Stimulated activated naive CD8-positive, alpha-beta T cell treated with anti-CD3 and anti-CD28 coated beads, Interleukin-15, amount 100 ng/mL, for 72 hours (primary cell): ENCODE results near the gene ABCB1.

Source experiments
- ATAC-seq: fragments of 150-1000 bp; cut with Tn5 transposase; 2 replicates; pipeline ENCODE4 v1.10.0; 2021; ENCODE audit warnings: mild to moderate bottlenecking, moderate library complexity
- DNase-seq, 2 donors: peaks; one replicate each; pipeline ENCODE4 v3.0.0; 2021 to 2022
- H3K27ac Mint-ChIP-seq, 2 donors: one replicate each; pipeline ENCODE4 v1.8.0; 2022; ENCODE audit warnings: mild to moderate bottlenecking in 2 of 2, mixed read lengths in 2 of 2, moderate library complexity in 2 of 2
- H3K27me3 Mint-ChIP-seq: one replicate; pipeline ENCODE4 v1.8.0; 2022; ENCODE audit warnings: mixed read lengths
- H3K4me1 Mint-ChIP-seq: one replicate; pipeline ENCODE4 v1.8.0; 2022; ENCODE audit warnings: mild to moderate bottlenecking, mixed read lengths
- H3K4me3 Mint-ChIP-seq, 2 donors: one replicate each; pipeline ENCODE4 v1.8.0; 2022; ENCODE audit warnings: mild to moderate bottlenecking in 2 of 2, mixed read lengths in 2 of 2, moderate library complexity in 1 of 2
- H3K9me3 Mint-ChIP-seq, 2 donors: one replicate each; pipeline ENCODE4 v1.8.0; 2022; ENCODE audit warnings: mixed read lengths in 2 of 2

The ABCB1 gene

DNA sequence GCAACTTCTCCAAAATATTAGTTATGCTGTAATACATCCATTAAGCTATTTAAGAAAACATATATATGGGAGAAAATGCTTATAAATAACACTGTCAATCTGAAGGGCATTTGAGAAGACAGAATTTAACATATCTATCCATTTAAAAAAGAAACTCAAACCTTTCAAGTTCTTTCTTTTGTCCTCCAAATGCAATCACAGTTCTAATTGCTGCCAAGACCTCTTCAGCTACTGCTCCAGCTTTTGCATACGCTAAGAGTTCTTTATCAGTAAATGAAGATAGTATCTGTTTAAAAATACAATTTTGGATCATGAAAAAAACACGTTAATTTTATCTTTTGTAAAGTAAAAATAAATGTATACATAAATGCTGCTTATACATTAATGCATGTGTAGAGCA, 39.6 kb downstream of the ABCB1 start:
- Mint-ChIP-seq H3K27me3 (no peaks in the 10 kb centered on the region), H3K27ac (no peak overlapping the region), H3K4me3 (no peak overlapping the region), H3K9me3 (no peaks in the 10 kb centered on the region), H3K4me1 (peaks cover 7% of the 10 kb centered on the region)
- ATAC-seq = no peak
- no peak for DNase-seq

- DNase-seq (no peak), ATAC-seq (no peak)
- Mint-ChIP-seq H3K27ac (no peak overlapping the region), H3K4me1 (no peaks in the 10 kb centered on the region), H3K27me3 (no peaks in the 10 kb centered on the region), H3K9me3 (no peaks in the 10 kb centered on the region), H3K4me3 (no peak overlapping the region)
Measured at GRCh38 chr7:87552351-87552900, 48.3 kb downstream of the ABCB1 start.

DNA sequence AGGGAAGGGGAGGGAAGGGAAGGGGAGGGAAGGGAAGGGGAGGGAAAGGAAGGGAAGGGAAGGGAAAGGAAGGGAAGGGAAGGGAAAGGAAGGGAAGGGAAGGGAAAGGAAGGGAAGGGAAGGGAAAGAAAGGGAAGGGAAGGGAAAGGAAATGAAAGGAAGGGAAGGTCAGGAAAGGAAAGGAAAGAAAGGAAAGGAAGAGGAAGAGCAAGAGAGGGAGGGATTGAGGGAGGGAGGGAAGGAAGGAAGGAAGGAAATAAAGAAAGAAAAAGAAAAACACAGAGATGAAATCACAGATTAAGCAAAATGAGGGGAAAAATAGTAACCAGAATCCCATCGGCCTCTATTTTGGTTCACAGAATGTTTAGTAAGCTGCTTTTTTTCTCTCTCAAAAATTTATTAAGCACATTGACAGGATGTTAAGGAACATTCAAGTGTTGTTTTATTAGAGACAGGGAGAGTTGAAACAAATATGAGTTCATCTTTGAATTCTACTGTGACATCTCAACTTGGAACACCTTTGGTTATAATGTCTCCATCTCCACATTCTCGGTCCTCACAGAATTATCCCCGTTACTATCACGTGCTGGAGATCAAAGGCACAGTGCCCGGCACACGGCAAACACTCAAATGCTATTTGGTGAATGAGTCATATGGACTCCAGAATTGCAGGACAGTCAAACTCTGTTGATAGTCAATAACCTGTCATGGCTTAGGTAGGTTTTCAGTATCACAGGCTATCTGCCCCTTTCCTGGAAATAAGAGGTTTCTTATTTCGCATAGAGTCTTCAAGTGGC, 52.4 kb downstream of the ABCB1 start:
- no peaks in the 10 kb centered on the region for H3K9me3 Mint-ChIP-seq
- H3K27me3 Mint-ChIP-seq = no peaks in the 10 kb centered on the region
- H3K4me3 Mint-ChIP-seq = no peak overlapping the region
- ATAC-seq (no peak), DNase-seq (no peak)
- H3K4me1 Mint-ChIP-seq = no peaks in the 10 kb centered on the region
- H3K27ac Mint-ChIP-seq = no peak overlapping the region

DNA sequence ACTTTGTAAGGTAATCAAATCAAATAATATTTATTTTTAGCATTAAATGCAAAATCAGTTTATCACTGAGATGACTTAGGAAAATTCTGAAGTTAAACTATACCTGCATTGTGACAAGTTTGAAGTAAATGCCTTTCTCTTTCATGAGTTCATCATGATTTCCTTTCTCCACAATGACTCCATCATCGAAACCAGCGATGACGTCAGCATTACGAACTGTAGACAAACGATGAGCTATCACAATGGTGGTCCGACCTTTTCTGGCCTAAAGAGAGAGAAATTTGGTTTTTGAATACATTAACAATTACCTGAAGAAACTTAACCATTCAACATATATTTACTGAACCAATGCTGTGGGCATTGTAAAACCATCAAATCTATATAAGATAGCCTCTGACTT, 54.9 kb downstream of the ABCB1 start:
- Mint-ChIP-seq H3K27ac (no peak overlapping the region), H3K9me3 (no peaks in the 10 kb centered on the region), H3K4me3 (no peak overlapping the region), H3K27me3 (no peaks in the 10 kb centered on the region), H3K4me1 (no peaks in the 10 kb centered on the region)
- ATAC-seq (no peak), DNase-seq (no peak)

- ATAC-seq (no peak), DNase-seq (no peak)
- peak overlapping the region in 1 of 2 donors; percentile 82 for H3K27ac Mint-ChIP-seq
- H3K27me3 Mint-ChIP-seq = no peaks in the 10 kb centered on the region
- no peaks in the 10 kb centered on the region for H3K4me1 Mint-ChIP-seq
- no peaks in the 10 kb centered on the region for H3K9me3 Mint-ChIP-seq
- no peak overlapping the region for H3K4me3 Mint-ChIP-seq
Measured at GRCh38 chr7:87543623-87544022, 57.1 kb downstream of the ABCB1 start.

DNA sequence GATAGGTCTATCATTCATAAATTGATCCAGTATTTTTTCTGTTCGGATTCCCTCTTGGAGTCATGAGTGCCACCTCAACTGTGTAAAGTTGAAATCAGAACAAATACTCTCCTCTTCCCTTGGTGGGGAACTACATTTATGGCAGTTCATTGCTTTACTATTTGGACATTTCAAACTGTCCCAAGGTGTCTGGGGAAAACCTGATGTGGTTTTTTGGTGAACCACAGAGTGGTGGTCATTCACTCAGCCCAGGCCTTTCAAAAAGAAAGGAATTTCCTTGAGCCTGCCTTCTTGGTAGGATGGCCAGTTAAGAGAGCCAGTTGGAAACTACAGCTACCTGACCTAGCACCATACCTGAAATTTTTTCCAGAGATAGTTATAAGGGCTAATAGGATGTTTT, 59.0 kb downstream of the ABCB1 start:
- H3K9me3 Mint-ChIP-seq = no peaks in the 10 kb centered on the region
- H3K27ac Mint-ChIP-seq = no peak overlapping the region
- DNase-seq = no peak
- no peak for ATAC-seq
- no peak overlapping the region for H3K4me3 Mint-ChIP-seq
- no peaks in the 10 kb centered on the region for H3K27me3 Mint-ChIP-seq
- H3K4me1 Mint-ChIP-seq = no peaks in the 10 kb centered on the region

DNA sequence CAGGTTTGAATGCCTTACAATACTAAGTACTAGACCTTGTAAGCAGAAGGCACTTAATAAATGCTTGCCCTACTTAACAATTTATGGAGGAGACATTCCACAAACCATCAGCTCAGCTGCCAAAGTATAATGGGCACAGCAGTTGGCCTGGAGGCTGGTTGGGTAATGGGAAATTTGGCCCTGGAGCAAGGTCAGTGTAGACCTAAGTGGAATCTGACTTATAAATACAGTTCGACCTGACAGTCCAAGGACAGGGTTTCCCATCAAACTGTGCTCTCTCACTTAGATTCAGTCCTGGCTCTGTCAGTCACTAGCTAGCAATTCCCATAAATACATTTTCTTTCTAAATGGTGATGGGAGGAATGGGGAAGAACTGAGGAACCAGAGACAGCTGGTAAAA, 62.6 kb downstream of the ABCB1 start:
- ATAC-seq (no peak), DNase-seq (no peak)
- H3K27me3 Mint-ChIP-seq = no peaks in the 10 kb centered on the region
- H3K27ac Mint-ChIP-seq = no peak overlapping the region
- no peaks in the 10 kb centered on the region for H3K9me3 Mint-ChIP-seq
- H3K4me1 Mint-ChIP-seq = no peaks in the 10 kb centered on the region
- H3K4me3 Mint-ChIP-seq = no peak overlapping the region

DNA sequence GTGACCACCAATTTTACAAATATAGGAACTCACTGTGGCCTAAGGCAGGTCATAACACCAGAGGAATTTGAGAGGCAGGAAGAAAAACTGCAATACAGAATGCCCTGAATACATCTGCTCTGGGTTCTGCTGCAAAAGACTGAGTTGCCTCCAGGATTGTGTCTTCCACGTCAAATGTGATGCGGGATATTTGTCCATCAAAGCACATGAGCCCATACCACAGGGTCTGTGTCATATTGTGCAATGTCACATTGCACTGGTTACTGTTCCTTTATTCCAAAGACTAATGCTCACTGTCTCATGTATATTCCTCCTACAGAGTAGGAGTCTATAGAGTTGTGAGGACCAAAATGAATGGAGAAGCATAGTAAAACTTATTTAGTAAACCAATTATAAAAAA, 66.6 kb downstream of the ABCB1 start:
- Mint-ChIP-seq H3K4me1 (no peaks in the 10 kb centered on the region), H3K27ac (no peak overlapping the region), H3K27me3 (no peaks in the 10 kb centered on the region), H3K9me3 (no peaks in the 10 kb centered on the region), H3K4me3 (no peak overlapping the region)
- DNase-seq = no peak
- no peak for ATAC-seq

GRCh38 chr7:87530126-87530525, 70.6 kb downstream of the ABCB1 start:
- H3K4me3 Mint-ChIP-seq = no peak overlapping the region
- H3K27me3 Mint-ChIP-seq = no peaks in the 10 kb centered on the region
- ATAC-seq (no peak), DNase-seq (no peak)
- no peak overlapping the region for H3K27ac Mint-ChIP-seq
- H3K4me1 Mint-ChIP-seq = peaks cover 4% of the 10 kb centered on the region
- no peaks in the 10 kb centered on the region for H3K9me3 Mint-ChIP-seq

GRCh38 chr7:87528730-87529129, 72.0 kb downstream of the ABCB1 start:
- no peaks in the 10 kb centered on the region for H3K27me3 Mint-ChIP-seq
- H3K9me3 Mint-ChIP-seq = no peaks in the 10 kb centered on the region
- DNase-seq = no peak
- ATAC-seq = no peak
- no peak overlapping the region for H3K4me3 Mint-ChIP-seq
- H3K4me1 Mint-ChIP-seq = peaks cover 4% of the 10 kb centered on the region
- H3K27ac Mint-ChIP-seq = peak overlapping the region; percentile 21

DNA sequence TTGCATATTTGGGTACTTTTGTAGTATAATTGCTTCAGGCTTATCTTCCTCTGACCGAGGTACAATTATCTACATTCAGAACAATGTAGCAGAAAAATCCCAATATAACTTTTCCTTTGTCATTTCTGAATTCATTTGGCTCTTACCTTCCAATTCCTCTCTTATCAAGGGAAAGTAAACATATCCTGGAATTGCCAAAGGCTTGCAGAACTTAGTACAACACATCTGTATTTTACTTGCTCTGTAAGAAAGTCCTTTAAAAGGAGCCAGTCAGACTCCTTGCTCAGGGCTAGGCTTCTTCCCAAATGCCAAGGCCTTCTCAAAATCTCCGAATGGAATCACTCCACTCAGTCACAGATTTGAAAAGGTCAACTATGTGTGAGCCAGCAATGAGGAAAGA, 81.9 kb downstream of the ABCB1 start:
- Mint-ChIP-seq H3K27ac (no peak overlapping the region), H3K4me1 (peaks cover 11% of the 10 kb centered on the region), H3K9me3 (no peaks in the 10 kb centered on the region), H3K4me3 (no peak overlapping the region), H3K27me3 (no peaks in the 10 kb centered on the region)
- ATAC-seq (no peak), DNase-seq (no peak)

DNA sequence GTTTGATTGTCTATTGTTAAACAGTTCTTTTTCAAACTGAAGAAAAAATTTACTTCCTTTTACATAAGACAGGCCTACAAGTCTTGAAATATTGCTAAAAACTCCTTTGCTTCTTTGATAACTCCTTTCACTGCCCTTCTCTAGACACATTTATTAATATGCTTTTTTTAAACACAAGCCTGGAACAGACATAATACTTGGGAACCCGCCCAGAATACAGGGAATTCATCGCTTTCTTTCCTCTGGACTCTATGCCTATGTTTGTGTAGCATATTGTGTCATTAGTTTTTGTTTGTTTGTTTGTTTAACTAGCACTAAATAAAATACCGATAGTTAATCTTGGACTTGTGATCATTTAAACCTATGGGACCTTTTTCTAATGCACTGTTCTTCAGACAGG, 82.8 kb downstream of the ABCB1 start:
- Mint-ChIP-seq H3K4me3 (no peak overlapping the region), H3K27ac (no peak overlapping the region), H3K9me3 (no peaks in the 10 kb centered on the region), H3K4me1 (peaks cover 11% of the 10 kb centered on the region), H3K27me3 (no peaks in the 10 kb centered on the region)
- ATAC-seq (no peak), DNase-seq (no peak)

DNA sequence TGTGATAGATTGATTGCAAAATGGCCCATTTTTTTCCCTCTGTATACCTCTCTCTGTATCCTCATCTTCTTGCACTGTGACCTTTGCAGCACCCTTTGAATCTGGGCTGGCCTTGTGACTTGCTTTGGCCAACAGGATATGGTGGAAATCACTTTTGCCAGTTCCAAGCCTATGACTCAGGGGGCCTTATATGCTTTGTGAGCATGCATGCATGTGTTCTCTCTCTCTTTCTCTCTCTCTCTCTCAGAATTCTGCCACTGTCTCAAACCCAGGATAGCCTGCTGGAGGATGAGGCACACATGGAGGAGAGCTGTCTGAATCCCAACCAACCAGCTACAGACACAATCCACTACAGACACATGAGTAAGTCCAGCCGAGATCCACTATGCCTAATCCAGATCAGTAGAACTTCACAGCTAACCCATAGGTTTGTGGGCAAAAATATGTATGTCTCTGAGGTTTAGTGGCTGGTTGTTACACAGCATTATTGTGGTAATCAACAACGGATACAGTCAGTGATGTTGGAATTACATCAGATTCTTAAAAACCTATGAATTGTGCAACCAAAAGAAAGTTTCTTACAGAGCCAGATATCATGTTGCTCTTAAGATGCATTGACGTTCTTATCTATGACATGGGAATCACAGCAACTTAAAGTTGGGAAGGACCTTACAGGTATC, 83.4 kb downstream of the ABCB1 start:
- Mint-ChIP-seq H3K27ac (peak overlapping the region in 1 of 2 donors; percentile 57), H3K9me3 (no peaks in the 10 kb centered on the region), H3K4me3 (no peak overlapping the region), H3K27me3 (no peaks in the 10 kb centered on the region), H3K4me1 (peaks cover 9% of the 10 kb centered on the region)
- DNase-seq = no peak
- no peak for ATAC-seq

- H3K4me1 Mint-ChIP-seq = no peaks in the 10 kb centered on the region
- no peak for DNase-seq
- H3K4me3 Mint-ChIP-seq = no peak overlapping the region
- no peak for ATAC-seq
- H3K27ac Mint-ChIP-seq = no peak overlapping the region
- H3K27me3 Mint-ChIP-seq = no peaks in the 10 kb centered on the region
- no peaks in the 10 kb centered on the region for H3K9me3 Mint-ChIP-seq
Measured at GRCh38 chr7:87513735-87514335, 86.8 kb downstream of the ABCB1 start.

- H3K27me3 Mint-ChIP-seq = no peaks in the 10 kb centered on the region
- no peak overlapping the region for H3K27ac Mint-ChIP-seq
- no peak for ATAC-seq
- H3K4me1 Mint-ChIP-seq = no peaks in the 10 kb centered on the region
- no peaks in the 10 kb centered on the region for H3K9me3 Mint-ChIP-seq
- DNase-seq = no peak
- no peak overlapping the region for H3K4me3 Mint-ChIP-seq
Measured at GRCh38 chr7:87512906-87513305, 87.8 kb downstream of the ABCB1 start.

DNA sequence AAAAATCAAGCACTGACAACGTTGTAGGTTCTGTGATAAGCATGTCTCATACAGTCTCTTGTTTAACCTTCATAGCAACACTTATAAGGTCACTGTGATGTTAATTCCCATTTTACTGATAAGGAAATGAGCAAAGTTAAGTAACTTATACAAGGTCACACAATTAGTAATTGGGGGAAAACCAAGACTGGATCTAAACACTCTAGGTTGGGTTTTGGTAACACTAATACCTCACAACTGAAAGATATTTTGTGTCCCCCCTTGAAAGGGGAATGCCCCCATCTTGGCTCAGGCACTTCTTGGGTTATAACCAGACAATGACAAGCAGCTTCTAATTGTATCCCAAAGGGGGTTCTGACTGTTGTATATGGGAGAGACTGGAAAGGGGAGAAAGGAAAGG, 89.2 kb downstream of the ABCB1 start:
- no peak overlapping the region for H3K27ac Mint-ChIP-seq
- ATAC-seq (peak; percentile 65), DNase-seq (no peak)
- no peaks in the 10 kb centered on the region for H3K27me3 Mint-ChIP-seq
- no peaks in the 10 kb centered on the region for H3K4me1 Mint-ChIP-seq
- no peak overlapping the region for H3K4me3 Mint-ChIP-seq
- H3K9me3 Mint-ChIP-seq = no peaks in the 10 kb centered on the region
